Transverse colon (tissue), 4 donors: ENCODE results near the gene FAM110A.

Experiments used
- POLR2A ChIP-seq: fragments of 450-650 bp; IDR thresholded peaks from one replicate; pipeline ENCODE4 v1.6.1; 2016; ENCODE audit warnings: antibody characterized with exemption, mild to moderate bottlenecking, moderate library complexity
- POLR2AphosphoS5 ChIP-seq, 3 donors: sonication (generic); formaldehyde crosslinking; IDR thresholded peaks; one replicate each; pipeline ENCODE4 v1.6.1; 2016; ENCODE audit warnings: antibody characterized with exemption in 3 of 3
- TF ChIP-seq, protein P1 (sequence below), 5 experiments: fragments of 200-600 bp in 3 of 5; fragments of 450-650 bp in 2 of 5; sonication (generic) in 3 of 5; IDR thresholded peaks; 1 replicate in 2 of 5; 2 replicates in 3 of 5; pipeline ENCODE4 v1.5.1; 2016 to 2017; ENCODE audit warnings: antibody characterized with exemption in 5 of 5, inconsistent platforms in 3 of 5, mild to moderate bottlenecking in 2 of 5, moderate library complexity in 1 of 5

DNA sequence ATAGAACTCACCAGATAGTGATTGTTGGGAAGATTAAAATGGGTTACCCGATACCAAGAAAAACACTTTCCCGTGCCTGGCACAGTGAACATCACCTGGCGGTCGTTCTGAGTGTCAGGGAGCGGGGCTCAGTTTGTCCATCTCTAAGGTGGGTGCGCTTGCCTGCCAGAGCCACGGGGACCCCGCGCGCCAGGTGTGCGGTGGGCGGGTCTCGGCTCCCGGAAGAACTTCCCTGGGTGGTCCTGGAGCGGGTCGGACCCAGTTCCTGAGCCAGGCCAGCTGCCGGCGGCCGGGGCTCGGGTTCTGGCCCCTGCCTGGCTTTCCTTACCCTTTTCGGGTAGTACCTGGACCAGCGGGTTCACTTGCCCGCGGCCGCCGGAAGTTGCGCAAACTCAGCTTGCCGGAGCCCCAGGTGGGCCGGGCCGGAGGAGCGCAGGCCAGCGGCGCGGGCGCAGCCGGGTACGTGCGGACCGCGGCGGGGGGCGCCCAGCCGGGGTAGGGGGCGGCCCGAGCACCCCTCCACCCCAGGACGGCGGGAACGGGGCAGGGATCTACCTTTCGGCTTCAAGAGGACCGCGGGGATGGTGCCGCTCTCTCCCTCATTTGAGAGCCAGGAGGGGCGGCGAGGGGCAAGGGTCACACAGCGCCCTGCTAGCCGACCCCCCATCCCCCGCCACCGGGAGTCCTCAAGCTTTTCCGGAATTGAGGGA, 7.5 kb downstream of the FAM110A start:
- TF ChIP-seq, protein P1, sequence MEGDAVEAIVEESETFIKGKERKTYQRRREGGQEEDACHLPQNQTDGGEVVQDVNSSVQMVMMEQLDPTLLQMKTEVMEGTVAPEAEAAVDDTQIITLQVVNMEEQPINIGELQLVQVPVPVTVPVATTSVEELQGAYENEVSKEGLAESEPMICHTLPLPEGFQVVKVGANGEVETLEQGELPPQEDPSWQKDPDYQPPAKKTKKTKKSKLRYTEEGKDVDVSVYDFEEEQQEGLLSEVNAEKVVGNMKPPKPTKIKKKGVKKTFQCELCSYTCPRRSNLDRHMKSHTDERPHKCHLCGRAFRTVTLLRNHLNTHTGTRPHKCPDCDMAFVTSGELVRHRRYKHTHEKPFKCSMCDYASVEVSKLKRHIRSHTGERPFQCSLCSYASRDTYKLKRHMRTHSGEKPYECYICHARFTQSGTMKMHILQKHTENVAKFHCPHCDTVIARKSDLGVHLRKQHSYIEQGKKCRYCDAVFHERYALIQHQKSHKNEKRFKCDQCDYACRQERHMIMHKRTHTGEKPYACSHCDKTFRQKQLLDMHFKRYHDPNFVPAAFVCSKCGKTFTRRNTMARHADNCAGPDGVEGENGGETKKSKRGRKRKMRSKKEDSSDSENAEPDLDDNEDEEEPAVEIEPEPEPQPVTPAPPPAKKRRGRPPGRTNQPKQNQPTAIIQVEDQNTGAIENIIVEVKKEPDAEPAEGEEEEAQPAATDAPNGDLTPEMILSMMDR (IDR thresholded peaks at IDR 0.05) = no peak
- TF ChIP-seq POLR2AphosphoS5 (IDR thresholded peaks at IDR 0.05) = no peak
- no peak for TF ChIP-seq POLR2A
